Cardiac muscle cell (in vitro differentiated cells and primary cell): ENCODE data around the gene TLX1. TPM values are rescaled to one million over a fixed set of nuclear protein-coding genes. Genes with fewer than 3 reads are reported as not detected.
A peak's percentile ranks its signal among the peaks of the same experiment; 100 is the strongest.
"Not testable (repeated sequence)": the region's sequence is repeated elsewhere in the genome, so short reads cannot be mapped to it uniquely, and the experiment has no call there.

Experiments used
- DNase-seq, 2 donors: peaks; one replicate each; pipeline versions ENCODE4 v3.0.0 to v3.0.0-alpha.2; 2010 to 2017; ENCODE audit warnings: low read depth in 1 of 2, low spot score in 1 of 2
- H3K27ac ChIP-seq: fragments of 200-600 bp; sonication (generic); 2 replicates; pipeline ENCODE4 v1.5.1; 2016
- H3K27me3 ChIP-seq: fragments of 200-600 bp; sonication (generic); 2 replicates; pipeline ENCODE4 v1.6.0; 2016; ENCODE audit warnings: control low read depth
- H3K36me3 ChIP-seq: fragments of 200-600 bp; sonication (generic); 2 replicates; pipeline ENCODE4 v1.5.1; 2016; ENCODE audit warnings: control low read depth
- H3K4me1 ChIP-seq: fragments of 200-600 bp; sonication (generic); 2 replicates; pipeline ENCODE4 v1.8.1; 2017; ENCODE audit warnings: low read depth, mild to moderate bottlenecking, mixed run types
- H3K4me3 ChIP-seq: fragments of 200-600 bp; sonication (generic); 2 replicates; pipeline ENCODE4 v1.5.1; 2016; ENCODE audit warnings: mild to moderate bottlenecking
- H3K9me3 ChIP-seq: fragments of 200-600 bp; sonication (generic); 2 replicates; pipeline ENCODE4 v1.5.1; 2017; ENCODE audit warnings: low read depth, mild to moderate bottlenecking, control low read depth
- polyA plus RNA-seq: library from polyadenylated mRNA; unstranded; fragments of >200 nt; fragmentation: Nextera tagmentation; extraction: Ambion mirVana; gene quantifications from 2 replicates; pipeline ENCODE4 v1.2.1, GENCODE V29; 2016
- total RNA-seq: library from RNA; depleted of rRNA; stranded (reverse); fragments of >200 nt; gene quantifications from 2 replicates; pipeline ENCODE4 v1.2.3, GENCODE V29; 2016
- TF ChIP-seq, protein P1 (sequence below): IDR thresholded peaks from 2 replicates; pipeline ENCODE4 v1.5.1; 2012; ENCODE audit warnings: low read depth, mild to moderate bottlenecking, low read length

TLX1 gene
- total and polyA plus RNA-seq, 2 experiments from 2014 or later = 1.9 to 2.2 TPM

DNA sequence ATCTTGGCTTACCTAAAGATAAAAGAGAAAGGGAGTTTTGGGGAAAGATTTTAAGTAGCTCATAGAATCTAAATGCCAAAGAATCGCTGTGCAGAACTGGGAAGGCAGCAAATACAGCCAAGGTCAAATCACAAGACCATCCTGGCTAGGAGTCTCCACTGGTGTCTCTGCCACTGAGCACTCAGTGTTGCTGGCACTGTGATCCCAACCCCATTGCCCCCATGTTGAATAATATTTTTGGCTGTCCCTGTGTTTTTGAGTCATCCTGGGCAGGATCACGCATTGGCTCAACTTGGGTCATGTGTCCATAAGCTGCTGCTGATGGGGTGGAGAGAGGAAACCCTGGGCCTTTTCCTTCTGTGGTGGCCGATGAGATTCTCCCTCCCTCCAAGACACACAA, 21.2 kb downstream of the TLX1 start:
- TF ChIP-seq, protein P1, sequence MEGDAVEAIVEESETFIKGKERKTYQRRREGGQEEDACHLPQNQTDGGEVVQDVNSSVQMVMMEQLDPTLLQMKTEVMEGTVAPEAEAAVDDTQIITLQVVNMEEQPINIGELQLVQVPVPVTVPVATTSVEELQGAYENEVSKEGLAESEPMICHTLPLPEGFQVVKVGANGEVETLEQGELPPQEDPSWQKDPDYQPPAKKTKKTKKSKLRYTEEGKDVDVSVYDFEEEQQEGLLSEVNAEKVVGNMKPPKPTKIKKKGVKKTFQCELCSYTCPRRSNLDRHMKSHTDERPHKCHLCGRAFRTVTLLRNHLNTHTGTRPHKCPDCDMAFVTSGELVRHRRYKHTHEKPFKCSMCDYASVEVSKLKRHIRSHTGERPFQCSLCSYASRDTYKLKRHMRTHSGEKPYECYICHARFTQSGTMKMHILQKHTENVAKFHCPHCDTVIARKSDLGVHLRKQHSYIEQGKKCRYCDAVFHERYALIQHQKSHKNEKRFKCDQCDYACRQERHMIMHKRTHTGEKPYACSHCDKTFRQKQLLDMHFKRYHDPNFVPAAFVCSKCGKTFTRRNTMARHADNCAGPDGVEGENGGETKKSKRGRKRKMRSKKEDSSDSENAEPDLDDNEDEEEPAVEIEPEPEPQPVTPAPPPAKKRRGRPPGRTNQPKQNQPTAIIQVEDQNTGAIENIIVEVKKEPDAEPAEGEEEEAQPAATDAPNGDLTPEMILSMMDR = no peak
- Histone ChIP-seq H3K36me3 (no peaks in the 10 kb centered on the region), H3K4me3 (no peak overlapping the region), H3K4me1 (no peaks in the 10 kb centered on the region), H3K9me3 (no peaks in the 10 kb centered on the region), H3K27me3 (peaks cover 72% of the 10 kb centered on the region), H3K27ac (no peak overlapping the region)
- no peak for DNase-seq

DNA sequence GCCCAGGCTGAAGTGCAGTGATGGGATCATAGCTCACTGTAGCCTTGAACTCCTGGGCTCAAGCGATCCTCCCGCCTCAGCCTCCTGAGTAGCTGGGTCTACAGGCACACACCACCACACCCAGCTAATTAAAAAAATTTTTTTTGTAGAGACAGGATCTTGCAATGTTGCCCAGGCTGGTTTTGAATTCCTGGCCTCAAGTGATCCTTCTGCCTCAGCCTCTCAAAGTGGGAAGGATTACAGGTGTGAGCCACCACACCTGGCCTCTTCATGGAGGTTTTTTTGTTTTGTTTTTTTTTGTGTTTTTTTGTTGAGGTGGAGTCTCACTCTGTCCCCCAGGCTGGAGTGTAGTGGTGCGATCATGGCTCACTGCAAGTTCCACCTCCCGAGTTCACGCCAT, 23.4 kb downstream of the TLX1 start:
- not testable (repeated sequence) for H3K4me3 ChIP-seq, H3K9me3 ChIP-seq
- H3K27me3 ChIP-seq = peaks cover 51% of the 10 kb centered on the region

DNA sequence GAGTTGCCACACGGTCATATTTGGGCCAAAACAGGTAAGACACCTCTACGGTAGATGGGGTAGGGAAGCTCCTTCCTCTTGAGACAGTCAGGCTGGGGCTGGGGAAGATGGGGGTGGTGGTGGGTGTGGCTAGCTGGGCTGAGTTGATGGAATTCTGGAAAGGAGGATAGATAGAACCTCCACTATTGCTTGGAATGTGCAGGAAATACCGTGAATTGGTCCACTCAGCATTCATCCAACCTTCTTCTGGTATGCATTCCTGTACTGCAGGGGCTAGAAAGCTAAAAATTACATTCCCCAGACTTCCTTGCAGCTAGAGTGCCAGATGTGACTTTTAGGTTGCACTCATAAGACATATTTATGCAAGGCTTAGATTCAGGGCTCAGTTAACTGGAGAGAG, 24.8 kb downstream of the TLX1 start:
- Histone ChIP-seq H3K9me3 (no peaks in the 10 kb centered on the region), H3K4me3 (no peak overlapping the region), H3K4me1 (peaks cover 9% of the 10 kb centered on the region), H3K27ac (no peak overlapping the region), H3K27me3 (peaks cover 37% of the 10 kb centered on the region), H3K36me3 (no peaks in the 10 kb centered on the region)
- TF ChIP-seq, protein P1 = no peak
- no peak for DNase-seq

More for the DNA sequence above, 23.4 kb downstream of the TLX1 start:
- H3K27ac ChIP-seq, DNase-seq, H3K4me1 ChIP-seq, H3K36me3 ChIP-seq: not testable (repeated sequence)

DNA sequence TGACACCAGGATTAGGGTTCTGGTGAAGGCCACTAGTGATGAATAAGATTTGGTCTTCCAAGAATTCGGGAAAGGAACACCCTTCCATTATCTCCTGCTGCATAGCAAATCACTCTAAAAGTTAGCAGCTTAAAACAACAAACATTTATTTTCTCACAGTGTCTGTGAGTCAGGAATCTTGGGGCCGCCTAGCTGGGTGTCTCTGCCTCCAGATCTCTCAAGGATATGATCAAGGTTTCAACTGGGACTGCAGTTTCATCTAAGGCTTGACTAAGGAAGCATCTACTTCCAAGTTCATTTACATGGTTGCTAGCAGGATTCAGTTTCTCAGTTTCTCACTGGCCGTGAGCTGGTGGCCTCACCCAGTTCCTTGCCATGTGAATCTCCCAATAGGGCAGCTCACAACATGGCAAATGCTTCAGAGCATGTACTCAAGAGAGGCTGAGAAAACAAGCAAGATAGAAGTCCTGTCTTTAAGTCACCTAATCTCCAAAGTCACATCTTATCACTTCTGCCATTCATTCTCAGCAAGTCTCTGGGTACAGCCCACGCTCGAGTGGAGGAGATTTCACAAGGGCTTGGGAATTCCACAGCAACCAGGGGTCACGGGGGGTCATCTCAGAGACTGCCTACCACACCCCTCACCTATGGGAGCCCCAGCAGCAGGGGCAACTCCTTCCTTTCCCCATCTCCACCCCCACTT, 26.8 kb downstream of the TLX1 start:
- Histone ChIP-seq H3K4me1 (peaks cover 19% of the 10 kb centered on the region), H3K9me3 (no peaks in the 10 kb centered on the region), H3K27me3 (peaks cover 17% of the 10 kb centered on the region), H3K36me3 (no peaks in the 10 kb centered on the region), H3K27ac (no peak overlapping the region), H3K4me3 (no peak overlapping the region)
- peak in 1 of 2 donors; percentile 10 for DNase-seq
- TF ChIP-seq, protein P1 = no peak

DNA sequence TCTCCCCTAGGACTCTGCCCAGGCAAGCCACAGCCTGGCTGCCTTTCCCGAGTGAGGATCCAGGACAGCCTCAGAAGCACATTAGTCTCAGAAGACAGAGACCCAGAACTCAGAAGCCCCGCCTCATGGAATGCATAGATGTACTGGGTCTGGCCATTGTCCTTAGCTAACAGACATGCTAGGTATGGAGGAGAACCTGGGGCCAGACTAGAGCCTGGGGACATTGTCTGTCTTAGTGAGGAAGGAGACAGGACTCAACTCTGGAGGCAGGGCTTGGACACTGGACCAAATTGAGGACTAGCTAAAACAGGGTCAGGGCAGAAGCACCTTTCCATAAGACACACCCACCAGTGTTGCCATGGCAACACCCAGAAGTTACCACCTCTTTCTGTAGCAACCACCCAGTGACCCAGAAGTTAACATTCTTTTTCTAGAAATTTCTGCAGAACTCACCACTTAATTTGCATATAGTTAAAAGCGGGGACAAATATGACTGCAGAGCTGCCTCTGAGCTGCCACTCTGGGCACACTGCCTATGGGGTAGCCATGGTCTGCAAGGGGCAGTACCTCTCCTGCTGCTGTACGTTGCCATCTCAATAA, 27.5 kb downstream of the TLX1 start:
- H3K4me1 ChIP-seq = peaks cover 19% of the 10 kb centered on the region
- no peak overlapping the region for H3K4me3 ChIP-seq
- DNase-seq = no peak
- H3K27me3 ChIP-seq = peaks cover 10% of the 10 kb centered on the region
- no peak overlapping the region for H3K27ac ChIP-seq
- H3K9me3 ChIP-seq = no peaks in the 10 kb centered on the region
- TF ChIP-seq, protein P1 = no peak
- H3K36me3 ChIP-seq = no peaks in the 10 kb centered on the region
